Colonic mucosa (tissue), 4 donors: Measurements from ENCODE around the gene SEC16A. TPM values are rescaled to one million over a fixed set of nuclear protein-coding genes. Genes with fewer than 3 reads are reported as not detected.

Source experiments
- DNase-seq: peaks from one replicate; pipeline ENCODE4 v3.0.0-alpha.2; 2020
- H3K27ac ChIP-seq: fragments of 200-600 bp; one replicate; pipeline ENCODE4 v1.8.0; 2021
- H3K27me3 ChIP-seq: fragments of 200-600 bp; one replicate; pipeline ENCODE4 v1.8.0; 2021
- H3K36me3 ChIP-seq: fragments of 200-600 bp; one replicate; pipeline ENCODE4 v1.8.0; 2021
- H3K4me1 ChIP-seq: fragments of 200-600 bp; one replicate; pipeline ENCODE4 v1.8.0; 2021; ENCODE audit warnings: mild to moderate bottlenecking
- H3K4me3 ChIP-seq: fragments of 200-600 bp; one replicate; pipeline ENCODE4 v1.8.0; 2021
- H3K9ac ChIP-seq, 2 donors: one replicate each; pipeline ENCODE4 v1.7.0; 2013; ENCODE audit warnings: control low read depth in 2 of 2, low read depth in 2 of 2, low read length in 2 of 2
- H3K9me3 ChIP-seq: fragments of 200-600 bp; one replicate; pipeline ENCODE4 v1.8.0; 2021
- intact Hi-C: fragments of 100-400 bp; cut with DNase I; formaldehyde crosslinking; loops from one replicate; pipeline ENCODE4 v1.14.1; 2022
- total RNA-seq, 2 donors: library from RNA; stranded (reverse); fragmentation: NEBNext Ultra II Directional in 1 of 2; extraction: Animal tissue kit (Norgen Biotek cat#: 25700) in 1 of 2; gene quantifications; one replicate each; pipeline ENCODE4 v1.2.1, GENCODE V29; 2021
- TF ChIP-seq, protein P1 (sequence below): fragments of 200-600 bp; IDR thresholded peaks from one replicate; pipeline ENCODE4 v1.8.0; 2022; ENCODE audit warnings: antibody characterized with exemption, mild to moderate bottlenecking
- donor health status: healthy.
- donor health status: DM: no; HTN: no; CAD: no.
- donor health status: DM: no; HTN: no; CAD: no.

SEC16A gene
- total RNA-seq, 2 donors from 2014 or later: 66.2 to 104 TPM

DNA sequence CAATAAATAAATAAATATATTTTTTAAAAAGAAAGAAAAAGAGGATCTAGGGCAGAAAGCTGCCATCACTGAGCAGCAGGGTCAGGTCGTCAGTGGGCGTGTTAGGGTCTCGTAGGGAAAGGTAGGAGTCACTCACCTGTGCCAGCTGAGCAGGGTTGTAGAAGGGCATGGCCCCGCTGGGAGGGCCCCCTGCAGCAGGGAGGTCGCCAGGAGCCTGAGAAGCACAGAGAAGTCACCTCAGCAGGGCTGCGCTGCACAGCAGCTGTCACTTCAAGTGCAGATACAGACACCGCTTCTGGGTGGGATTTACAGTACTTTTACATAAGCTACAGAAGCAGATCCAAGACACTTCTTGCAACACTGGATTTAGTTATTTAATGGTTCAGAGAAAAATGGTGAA lies 39.2 kb downstream of the SEC16A start:
- Histone ChIP-seq H3K27ac (no peak overlapping the region), H3K4me3 (no peak overlapping the region), H3K9me3 (no peaks in the 10 kb centered on the region), H3K9ac (no peak overlapping the region), H3K36me3 (peaks cover 29% of the 10 kb centered on the region), H3K4me1 (no peaks in the 10 kb centered on the region), H3K27me3 (no peaks in the 10 kb centered on the region)
- TF ChIP-seq, protein P1, sequence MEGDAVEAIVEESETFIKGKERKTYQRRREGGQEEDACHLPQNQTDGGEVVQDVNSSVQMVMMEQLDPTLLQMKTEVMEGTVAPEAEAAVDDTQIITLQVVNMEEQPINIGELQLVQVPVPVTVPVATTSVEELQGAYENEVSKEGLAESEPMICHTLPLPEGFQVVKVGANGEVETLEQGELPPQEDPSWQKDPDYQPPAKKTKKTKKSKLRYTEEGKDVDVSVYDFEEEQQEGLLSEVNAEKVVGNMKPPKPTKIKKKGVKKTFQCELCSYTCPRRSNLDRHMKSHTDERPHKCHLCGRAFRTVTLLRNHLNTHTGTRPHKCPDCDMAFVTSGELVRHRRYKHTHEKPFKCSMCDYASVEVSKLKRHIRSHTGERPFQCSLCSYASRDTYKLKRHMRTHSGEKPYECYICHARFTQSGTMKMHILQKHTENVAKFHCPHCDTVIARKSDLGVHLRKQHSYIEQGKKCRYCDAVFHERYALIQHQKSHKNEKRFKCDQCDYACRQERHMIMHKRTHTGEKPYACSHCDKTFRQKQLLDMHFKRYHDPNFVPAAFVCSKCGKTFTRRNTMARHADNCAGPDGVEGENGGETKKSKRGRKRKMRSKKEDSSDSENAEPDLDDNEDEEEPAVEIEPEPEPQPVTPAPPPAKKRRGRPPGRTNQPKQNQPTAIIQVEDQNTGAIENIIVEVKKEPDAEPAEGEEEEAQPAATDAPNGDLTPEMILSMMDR: no peak
- intact Hi-C loops: no loop called here
- DNase-seq: no peak

DNA sequence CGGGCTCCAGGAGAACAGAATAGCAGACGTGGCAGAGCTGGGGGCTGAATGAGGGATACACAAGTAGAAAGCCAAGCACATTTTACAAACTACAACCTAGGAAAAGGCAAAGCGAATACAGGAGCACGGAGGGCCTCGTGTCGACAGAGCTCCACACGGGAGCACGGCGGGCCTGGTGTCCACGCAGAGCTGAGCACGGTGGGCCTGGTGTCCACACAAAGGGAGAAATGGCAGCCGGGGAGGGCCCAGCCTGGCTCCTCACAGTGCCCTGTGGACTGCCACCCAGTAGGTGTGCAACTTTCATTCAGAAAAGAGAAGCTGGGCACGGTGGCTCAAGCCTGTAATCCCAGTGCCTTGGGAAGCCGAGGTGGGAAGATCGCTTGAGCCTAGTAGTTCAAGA lies 39.8 kb downstream of the SEC16A start:
- Histone ChIP-seq H3K9me3 (no peaks in the 10 kb centered on the region), H3K36me3 (peaks cover 29% of the 10 kb centered on the region), H3K4me1 (peaks cover 2% of the 10 kb centered on the region), H3K27me3 (no peaks in the 10 kb centered on the region), H3K9ac (no peak overlapping the region), H3K4me3 (no peak overlapping the region), H3K27ac (no peak overlapping the region)
- TF ChIP-seq, protein P1: no peak
- DNase-seq: no peak
- intact Hi-C loops: no loop called here

DNA sequence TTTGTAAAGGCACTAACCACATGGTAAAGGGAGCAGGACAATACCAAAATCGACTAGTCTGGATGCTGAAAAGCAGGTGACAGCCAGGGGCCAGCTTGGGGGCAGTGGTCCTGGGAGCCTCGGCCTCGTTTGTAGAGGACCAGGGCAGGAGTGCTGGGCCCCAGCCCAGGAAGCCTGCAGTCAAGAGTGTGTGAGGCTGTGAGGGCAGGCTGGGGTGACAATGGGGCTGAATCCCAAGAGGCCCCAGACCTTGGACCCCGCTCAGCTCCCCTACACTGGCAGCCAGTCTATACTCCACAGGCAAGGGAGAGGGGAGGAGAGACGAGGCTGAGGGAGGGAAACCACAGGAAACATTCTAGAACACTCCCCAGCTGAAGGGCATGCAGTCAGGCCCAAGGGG lies 40.6 kb downstream of the SEC16A start:
- no peaks in the 10 kb centered on the region for H3K9me3 ChIP-seq
- H3K27ac ChIP-seq: no peak overlapping the region
- DNase-seq: no peak
- intact Hi-C loops: no loop called here
- H3K4me1 ChIP-seq: peaks cover 11% of the 10 kb centered on the region
- TF ChIP-seq, protein P1: no peak
- peaks cover 25% of the 10 kb centered on the region for H3K36me3 ChIP-seq
- no peaks in the 10 kb centered on the region for H3K27me3 ChIP-seq
- H3K9ac ChIP-seq: no peak overlapping the region
- H3K4me3 ChIP-seq: no peak overlapping the region

DNA sequence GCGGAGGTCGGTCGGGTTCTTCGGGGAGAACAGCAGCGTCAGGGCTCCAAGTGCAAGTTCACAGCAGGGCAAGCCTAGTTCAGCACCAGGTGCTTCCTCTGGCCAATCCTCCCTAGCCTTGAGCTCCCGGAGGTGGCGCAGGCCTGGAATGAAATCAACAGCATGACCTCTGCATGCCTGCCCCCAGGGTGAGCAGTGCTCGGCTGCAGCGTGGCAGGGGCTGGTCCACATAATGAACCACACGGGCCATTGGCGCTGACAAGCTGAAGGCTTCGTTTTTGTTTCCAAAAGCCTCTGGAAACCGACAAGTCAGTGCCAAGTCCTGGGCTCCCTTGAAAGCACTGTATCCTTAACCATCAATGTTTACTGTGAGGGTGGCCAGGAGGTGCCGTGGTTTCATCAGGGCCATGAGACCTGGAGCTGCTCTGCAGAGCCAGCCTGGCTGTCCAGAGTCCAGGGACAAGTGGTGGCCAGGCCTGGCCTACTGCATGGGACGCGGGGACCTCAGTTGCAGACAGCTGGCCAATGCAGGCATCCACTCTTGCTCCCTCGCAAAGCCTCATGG lies 41.1 kb downstream of the SEC16A start:
- H3K4me1 ChIP-seq: peaks cover 11% of the 10 kb centered on the region
- no peak overlapping the region for H3K4me3 ChIP-seq
- intact Hi-C loops: no loop called here
- no peaks in the 10 kb centered on the region for H3K27me3 ChIP-seq
- TF ChIP-seq, protein P1: no peak
- no peak overlapping the region for H3K27ac ChIP-seq
- DNase-seq: no peak
- peaks cover 20% of the 10 kb centered on the region for H3K36me3 ChIP-seq
- H3K9ac ChIP-seq: no peak overlapping the region
- no peaks in the 10 kb centered on the region for H3K9me3 ChIP-seq

DNA sequence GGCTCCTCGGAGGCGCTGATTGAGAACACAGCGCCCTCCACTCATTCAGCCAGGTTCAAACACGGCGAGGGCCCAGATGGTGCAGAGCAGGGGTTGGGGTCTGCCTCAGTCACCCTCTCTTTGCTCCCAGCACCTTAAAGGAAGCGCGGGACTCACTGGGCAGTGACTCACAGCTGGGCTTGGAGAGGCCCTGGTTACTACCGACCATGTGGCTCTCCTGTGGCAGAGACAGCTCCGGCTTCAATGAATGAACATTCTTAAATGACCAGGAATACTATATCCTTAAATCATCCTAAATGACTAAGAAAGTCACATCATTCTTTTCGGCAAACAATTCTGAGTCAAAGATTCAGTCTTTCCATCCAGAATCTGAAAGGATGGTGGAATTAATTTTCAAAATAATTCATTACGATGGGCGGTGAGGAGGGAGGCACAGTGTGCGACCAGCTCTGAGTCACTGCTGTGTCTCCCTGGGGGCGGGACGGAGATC lies 41.6 kb downstream of the SEC16A start:
- H3K9me3 ChIP-seq: no peaks in the 10 kb centered on the region
- H3K27ac ChIP-seq: no peak overlapping the region
- H3K4me1 ChIP-seq: peaks cover 11% of the 10 kb centered on the region
- H3K4me3 ChIP-seq: no peak overlapping the region
- DNase-seq: no peak
- TF ChIP-seq, protein P1: no peak
- H3K9ac ChIP-seq: no peak overlapping the region
- H3K27me3 ChIP-seq: no peaks in the 10 kb centered on the region
- intact Hi-C loops: no loop called here
- H3K36me3 ChIP-seq: peaks cover 17% of the 10 kb centered on the region
